Measurements from ENCODE around the gene ERC2.

The ERC2 gene

GRCh38 chr3:55742832-55743136 lies 725.5 kb downstream of the ERC2 start:
- H3K4me3 ChIP-seq (ENCODE audit: severe bottlenecking), result no peak overlapping the region
- H3K36me3 ChIP-seq (ENCODE audit: low read depth), result no peaks in the 10 kb centered on the region
- DNase-seq (ENCODE audit: low spot score) (no peak), ATAC-seq (ENCODE audit: low read depth) (no peak)
- TF ChIP-seq CTCF (IDR thresholded peaks at IDR 0.05; ENCODE audit: poor library complexity, severe bottlenecking), result no peak
- no peaks in the 10 kb centered on the region for H3K4me1 ChIP-seq (ENCODE audit: insufficient read depth, poor library complexity, severe bottlenecking)
- H3K27ac ChIP-seq (ENCODE audit: poor library complexity, severe bottlenecking), result no peak overlapping the region
- no peaks in the 10 kb centered on the region for H3K9me3 ChIP-seq (ENCODE audit: severe bottlenecking)
- H3K27me3 ChIP-seq (ENCODE audit: insufficient read depth, poor library complexity, severe bottlenecking), result no peaks in the 10 kb centered on the region

- Histone ChIP-seq H3K4me3 (ENCODE audit: severe bottlenecking) (no peak overlapping the region), H3K36me3 (ENCODE audit: low read depth) (no peaks in the 10 kb centered on the region), H3K27me3 (ENCODE audit: insufficient read depth, poor library complexity, severe bottlenecking) (no peaks in the 10 kb centered on the region), H3K9me3 (ENCODE audit: severe bottlenecking) (no peaks in the 10 kb centered on the region), H3K4me1 (ENCODE audit: insufficient read depth, poor library complexity, severe bottlenecking) (no peaks in the 10 kb centered on the region), H3K27ac (ENCODE audit: poor library complexity, severe bottlenecking) (no peak overlapping the region)
- TF ChIP-seq CTCF (IDR thresholded peaks at IDR 0.05; ENCODE audit: poor library complexity, severe bottlenecking), result no peak
- ATAC-seq (ENCODE audit: low read depth) (no peak), DNase-seq (ENCODE audit: low spot score) (no peak)
These were observed 726.0 kb downstream of the ERC2 start for GRCh38 chr3:55742022-55742831.

- no peak overlapping the region for H3K27ac ChIP-seq (ENCODE audit: poor library complexity, severe bottlenecking)
- no peaks in the 10 kb centered on the region for H3K27me3 ChIP-seq (ENCODE audit: insufficient read depth, poor library complexity, severe bottlenecking)
- DNase-seq (ENCODE audit: low spot score) (no peak), ATAC-seq (ENCODE audit: low read depth) (no peak)
- no peaks in the 10 kb centered on the region for H3K36me3 ChIP-seq (ENCODE audit: low read depth)
- no peaks in the 10 kb centered on the region for H3K4me1 ChIP-seq (ENCODE audit: insufficient read depth, poor library complexity, severe bottlenecking)
- H3K4me3 ChIP-seq (ENCODE audit: severe bottlenecking), result no peak overlapping the region
- TF ChIP-seq CTCF (IDR thresholded peaks at IDR 0.05; ENCODE audit: poor library complexity, severe bottlenecking), result no peak
- H3K9me3 ChIP-seq (ENCODE audit: severe bottlenecking), result no peaks in the 10 kb centered on the region
These were observed 731.1 kb downstream of the ERC2 start for GRCh38 chr3:55737186-55737585.

GRCh38 chr3:55735976-55736375 lies 732.3 kb downstream of the ERC2 start:
- Histone ChIP-seq H3K27ac (ENCODE audit: poor library complexity, severe bottlenecking) (no peak overlapping the region), H3K36me3 (ENCODE audit: low read depth) (no peaks in the 10 kb centered on the region), H3K4me1 (ENCODE audit: insufficient read depth, poor library complexity, severe bottlenecking) (no peaks in the 10 kb centered on the region), H3K27me3 (ENCODE audit: insufficient read depth, poor library complexity, severe bottlenecking) (no peaks in the 10 kb centered on the region), H3K9me3 (ENCODE audit: severe bottlenecking) (no peaks in the 10 kb centered on the region), H3K4me3 (ENCODE audit: severe bottlenecking) (no peak overlapping the region)
- ATAC-seq (ENCODE audit: low read depth), result no peak
- no peak for DNase-seq (ENCODE audit: low spot score)
- TF ChIP-seq CTCF (IDR thresholded peaks at IDR 0.05; ENCODE audit: poor library complexity, severe bottlenecking), result no peak

- Histone ChIP-seq H3K27ac (ENCODE audit: poor library complexity, severe bottlenecking) (no peak overlapping the region), H3K27me3 (ENCODE audit: insufficient read depth, poor library complexity, severe bottlenecking) (no peaks in the 10 kb centered on the region), H3K4me1 (ENCODE audit: insufficient read depth, poor library complexity, severe bottlenecking) (no peaks in the 10 kb centered on the region), H3K36me3 (ENCODE audit: low read depth) (no peaks in the 10 kb centered on the region), H3K4me3 (ENCODE audit: severe bottlenecking) (no peak overlapping the region), H3K9me3 (ENCODE audit: severe bottlenecking) (no peaks in the 10 kb centered on the region)
- DNase-seq (ENCODE audit: low spot score) (no peak), ATAC-seq (ENCODE audit: low read depth) (no peak)
- TF ChIP-seq CTCF (IDR thresholded peaks at IDR 0.05; ENCODE audit: poor library complexity, severe bottlenecking), result no peak
These were observed 736.5 kb downstream of the ERC2 start for GRCh38 chr3:55731741-55732140.

Data from RWPE2 (cell line).